Sigmoid colon (tissue), 7 donors: Measurements from ENCODE around the gene AIPL1. TPM values are rescaled to one million over a fixed set of nuclear protein-coding genes. Genes with fewer than 3 reads are reported as not detected.

Experiments
- DNase-seq: peaks from one replicate; pipeline ENCODE4 v3.0.0-alpha.2; 2019
- H3K27ac ChIP-seq, 4 donors: fragments of 200-600 bp; sonication (generic); one replicate each; pipeline ENCODE4 v1.5.1; 2016 to 2019; ENCODE audit warnings: mild to moderate bottlenecking in 1 of 4
- H3K27me3 ChIP-seq, 3 donors: fragments of 200-600 bp; sonication (generic); one replicate each; pipeline ENCODE4 v1.5.1; 2019; ENCODE audit warnings: mild to moderate bottlenecking in 1 of 3
- H3K36me3 ChIP-seq, 4 donors: fragments of 200-600 bp; sonication (generic); one replicate each; pipeline ENCODE4 v1.5.1; 2016 to 2019
- H3K4me1 ChIP-seq, 4 donors: fragments of 200-600 bp; sonication (generic); one replicate each; pipeline ENCODE4 v1.5.1; 2017 to 2019
- H3K4me3 ChIP-seq, 4 donors: fragments of 200-600 bp; sonication (generic); one replicate each; pipeline ENCODE4 v1.5.1; 2017 to 2019; ENCODE audit warnings: mild to moderate bottlenecking in 2 of 4, moderate library complexity in 1 of 4
- H3K9me3 ChIP-seq, 4 donors: fragments of 200-600 bp in 3 of 4; sonication (generic) in 3 of 4; one replicate each; pipeline versions ENCODE4 v1.5.1 to v1.6.1; 2013 to 2019
- CTCF ChIP-seq, 4 experiments: fragments of 450-650 bp in 3 of 4; fragments of 200-600 bp in 1 of 4; IDR thresholded peaks; one replicate each; pipeline ENCODE4 v1.5.1; 2016 to 2019; ENCODE audit warnings: antibody characterized with exemption in 4 of 4, mild to moderate bottlenecking in 3 of 4, moderate library complexity in 2 of 4
- EP300 ChIP-seq, 4 donors: sonication (generic); formaldehyde crosslinking; IDR thresholded peaks; one replicate each; pipeline ENCODE4 v1.6.1; 2017; ENCODE audit warnings: antibody characterized with exemption in 4 of 4
- POLR2A ChIP-seq, 2 donors: fragments of 450-650 bp; IDR thresholded peaks; one replicate each; pipeline ENCODE4 v1.6.1; 2016; ENCODE audit warnings: antibody characterized with exemption in 2 of 2, mild to moderate bottlenecking in 2 of 2, moderate library complexity in 2 of 2
- POLR2AphosphoS5 ChIP-seq, 4 donors: sonication (generic); formaldehyde crosslinking; IDR thresholded peaks; one replicate each; pipeline ENCODE4 v1.6.1; 2017; ENCODE audit warnings: antibody characterized with exemption in 4 of 4
- WGBS, 2 donors: extraction: QIAGEN DNeasy Blood & Tissue Kit; methylation state at CpG; one replicate each; pipeline ENCODE4 v1.1.7; 2013; 5-methylcytosine and 5-hydroxymethylcytosine counted together
- intact Hi-C: fragments of 100-400 bp; cut with DNase I; formaldehyde crosslinking; loops from one replicate; pipeline ENCODE4 v1.15.1; 2023
- polyA plus RNA-seq, 3 donors: library from polyadenylated mRNA; stranded (reverse); fragments of 200-250 nt; gene quantifications; one replicate each; pipeline ENCODE4 v1.2.3, GENCODE V29; 2013
- total RNA-seq, 4 donors: library from RNA; depleted of rRNA; stranded (reverse); fragments of >200 nt; gene quantifications; one replicate each; pipeline ENCODE4 v1.1.0, GENCODE V29; 2016
- donor health status: healthy with polysubstance abuse.
- donor health status: Bipolar disorder and iron deficiency.
- donor health status: healthy.

AIPL1 gene
- total and polyA plus RNA-seq, 7 donors: not detected

- H3K27ac ChIP-seq: no peak overlapping the region
- intact Hi-C loops: no loop called here
- no peaks in the 10 kb centered on the region for H3K4me1 ChIP-seq
- no peaks in the 10 kb centered on the region for H3K36me3 ChIP-seq
- WGBS, 2 donors: 86 to 89% methylated on average over 11 of the region's 11 CpGs
- TF ChIP-seq POLR2A (IDR thresholded peaks at IDR 0.05) (no peak), EP300 (IDR thresholded peaks at IDR 0.05) (no peak), POLR2AphosphoS5 (IDR thresholded peaks at IDR 0.05) (no peak), CTCF (IDR thresholded peaks at IDR 0.05) (no peak)
- H3K9me3 ChIP-seq: no peaks in the 10 kb centered on the region
- no peak for DNase-seq
- no peak overlapping the region for H3K4me3 ChIP-seq
- peaks cover 0 to 9% (median 0%) of the 10 kb centered on the region in 3 donors for H3K27me3 ChIP-seq
These were observed 46.5 kb downstream of the AIPL1 start for GRCh38 chr17:6388416-6388815.

DNA sequence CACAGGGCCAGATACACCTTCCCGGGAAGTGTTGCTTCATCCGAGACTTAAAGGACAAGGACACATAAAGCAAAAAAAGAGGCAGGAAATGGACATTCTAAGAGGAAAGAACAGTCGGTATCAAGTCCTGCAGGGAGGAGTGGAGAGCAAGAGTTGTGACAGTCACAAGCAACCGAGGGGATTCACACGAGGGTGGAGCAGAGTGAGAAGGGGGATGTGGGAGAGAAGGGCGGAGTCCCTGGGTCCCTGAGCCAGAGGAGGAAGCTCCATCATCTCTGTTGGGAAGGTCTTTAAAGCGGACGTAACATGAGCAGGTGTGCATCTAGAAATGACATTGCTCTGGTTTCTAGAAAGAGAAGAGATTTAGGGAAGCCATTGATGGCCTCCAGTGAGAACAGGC lies 47.1 kb downstream of the AIPL1 start:
- 67 to 68% methylated on average over 8 of the region's 8 CpGs for WGBS, 2 donors
- intact Hi-C loops: no loop called here
- TF ChIP-seq POLR2AphosphoS5 (IDR thresholded peaks at IDR 0.05): no peak
- Histone ChIP-seq H3K36me3 (no peaks in the 10 kb centered on the region), H3K4me1 (no peaks in the 10 kb centered on the region), H3K27ac (no peak overlapping the region), H3K9me3 (no peaks in the 10 kb centered on the region), H3K27me3 (peaks cover 0 to 4% (median 0%) of the 10 kb centered on the region in 3 donors), H3K4me3 (no peak overlapping the region)
- DNase-seq: no peak

DNA sequence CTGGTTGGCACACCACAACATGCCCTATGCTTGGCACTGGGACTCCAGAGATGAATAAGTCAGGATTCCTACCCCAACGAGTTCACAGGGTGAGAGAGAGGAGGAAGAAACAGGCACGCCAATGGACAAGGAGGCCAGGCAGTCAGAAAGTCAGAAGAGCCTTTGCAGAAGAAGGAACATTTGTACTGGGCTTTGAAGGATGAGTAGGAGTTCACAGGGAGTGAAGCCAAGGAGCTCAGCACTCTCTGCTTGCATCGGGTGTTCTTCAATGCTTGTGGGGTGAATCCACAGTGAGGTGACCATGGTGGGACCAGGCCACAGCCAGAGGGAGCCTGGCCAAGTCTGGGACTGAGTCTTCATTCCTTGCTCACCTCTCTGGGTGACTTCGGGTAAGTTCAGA lies 47.5 kb downstream of the AIPL1 start:
- Histone ChIP-seq H3K4me1 (no peaks in the 10 kb centered on the region), H3K4me3 (no peak overlapping the region), H3K9me3 (no peaks in the 10 kb centered on the region), H3K36me3 (no peaks in the 10 kb centered on the region), H3K27ac (no peak overlapping the region), H3K27me3 (peaks cover 0 to 4% (median 0%) of the 10 kb centered on the region in 3 donors)
- TF ChIP-seq CTCF (IDR thresholded peaks at IDR 0.05) (no peak), EP300 (IDR thresholded peaks at IDR 0.05) (no peak), POLR2A (IDR thresholded peaks at IDR 0.05) (no peak), POLR2AphosphoS5 (IDR thresholded peaks at IDR 0.05) (no peak)
- 78 to 88% methylated on average over 4 of the region's 4 CpGs for WGBS, 2 donors
- intact Hi-C loops: no loop called here
- no peak for DNase-seq

GRCh38 chr17:6386041-6386630 lies 48.8 kb downstream of the AIPL1 start:
- TF ChIP-seq POLR2A (IDR thresholded peaks at IDR 0.05) (no peak), CTCF (IDR thresholded peaks at IDR 0.05) (no peak), POLR2AphosphoS5 (IDR thresholded peaks at IDR 0.05) (no peak), EP300 (IDR thresholded peaks at IDR 0.05) (no peak)
- 69 to 77% methylated on average over 9 of the region's 9 CpGs for WGBS, 2 donors
- no peak for DNase-seq
- no peaks in the 10 kb centered on the region for H3K36me3 ChIP-seq
- H3K27me3 ChIP-seq: peaks cover 0 to 4% (median 0%) of the 10 kb centered on the region in 3 donors
- intact Hi-C loops: no loop called here
- no peaks in the 10 kb centered on the region for H3K9me3 ChIP-seq
- H3K27ac ChIP-seq: no peak overlapping the region
- H3K4me3 ChIP-seq: no peak overlapping the region
- no peaks in the 10 kb centered on the region for H3K4me1 ChIP-seq

DNA sequence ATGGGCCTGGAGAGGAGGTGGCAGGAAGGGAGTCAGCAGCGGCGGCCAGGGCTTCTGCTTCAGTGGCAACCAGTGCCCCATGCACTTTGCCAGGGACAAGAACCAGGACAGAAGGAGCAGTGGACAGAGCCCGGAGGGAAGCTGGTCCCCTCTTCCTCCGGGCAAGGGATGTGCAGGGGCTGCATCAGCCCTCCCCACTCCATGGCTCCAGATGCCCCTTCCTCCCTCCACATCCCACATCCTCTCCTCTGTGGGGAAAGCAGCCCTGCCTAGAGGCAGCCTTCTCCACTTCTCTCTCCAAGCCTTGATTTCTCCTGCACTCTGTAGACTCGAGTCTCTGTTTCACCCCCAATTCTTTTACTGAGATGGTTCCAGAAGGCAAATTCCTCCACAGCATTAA lies 50.4 kb downstream of the AIPL1 start:
- Histone ChIP-seq H3K27ac (no peak overlapping the region), H3K4me3 (no peak overlapping the region), H3K36me3 (no peaks in the 10 kb centered on the region), H3K4me1 (no peaks in the 10 kb centered on the region), H3K27me3 (peaks cover 0 to 4% (median 0%) of the 10 kb centered on the region in 3 donors), H3K9me3 (no peaks in the 10 kb centered on the region)
- DNase-seq: no peak
- no peak for TF ChIP-seq POLR2AphosphoS5 (IDR thresholded peaks at IDR 0.05)
- no peak for TF ChIP-seq CTCF (IDR thresholded peaks at IDR 0.05)
- TF ChIP-seq EP300 (IDR thresholded peaks at IDR 0.05): no peak
- TF ChIP-seq POLR2A (IDR thresholded peaks at IDR 0.05): no peak
- intact Hi-C loops: no loop called here
- WGBS, 2 donors: 79 to 85% methylated on average over 5 of the region's 5 CpGs
